T-cell (primary cell): ENCODE data around the gene NRXN2. TPM values are rescaled to one million over a fixed set of nuclear protein-coding genes. Genes with fewer than 3 reads are reported as not detected.

ENCODE experiments used
- ATAC-seq, 4 experiments: fragments of 200-7000 bp in 3 of 4; fragments of 150-1000 bp in 1 of 4; cut with Tn5 transposase; replicated peaks in 1 of 4; 1 replicate in 3 of 4; 2 replicates in 1 of 4; pipeline ENCODE4 v1.10.0; 2021; ENCODE audit warnings: moderate library complexity in 3 of 4, mild to moderate bottlenecking in 2 of 4, moderate number of reproducible peaks in 1 of 4
- CTCF ChIA-PET, 2 donors: fragments of 300-600 bp; sonication (Branson Sonifier 250); formaldehyde crosslinking; loops; one replicate each; lab custom pipeline; 2022; ENCODE audit warnings: antibody characterized with exemption in 2 of 2; lab: Charles Lee
- POLR2A ChIA-PET, 2 donors: fragments of 300-600 bp; sonication (Branson Sonifier 250); formaldehyde crosslinking; loops; one replicate each; lab custom pipeline; 2022; ENCODE audit warnings: antibody characterized with exemption in 2 of 2; lab: Charles Lee
- DNase-seq, 35 experiments: peaks; one replicate each; pipeline versions ENCODE4 v3.0.0 to v3.0.0-alpha.2; 2013 to 2023
- H3K27ac ChIP-seq: one replicate; pipeline ENCODE4 v1.5.1; 2013; ENCODE audit warnings: low read length
- H3K27me3 ChIP-seq, 2 experiments: replicated peaks in 1 of 2; 1 replicate in 1 of 2; 2 replicates in 1 of 2; pipeline versions ENCODE4 v1.6.1 to v1.7.0; 2013; ENCODE audit warnings: low read length in 1 of 2, mixed read lengths in 1 of 2; ENCODE audit not compliant: control insufficient read depth in 2 of 2, insufficient read depth in 2 of 2; ENCODE audit errors: extremely low read depth in 1 of 2
- H3K36me3 ChIP-seq, 2 donors: 1 replicate in 1 of 2; 2 replicates in 1 of 2; pipeline versions ENCODE4 v1.6.1 to v1.7.0; 2013; ENCODE audit warnings: low read length in 1 of 2; ENCODE audit not compliant: control insufficient read depth in 2 of 2, insufficient read depth in 1 of 2; ENCODE audit errors: extremely low read depth in 1 of 2
- H3K4me1 ChIP-seq, 2 experiments: 1 replicate in 1 of 2; 2 replicates in 1 of 2; pipeline versions ENCODE4 v1.6.1 to v1.7.0; 2013; ENCODE audit warnings: low read length in 2 of 2, mixed read lengths in 1 of 2; ENCODE audit not compliant: insufficient read depth in 2 of 2, control insufficient read depth in 1 of 2; ENCODE audit errors: extremely low read depth in 1 of 2
- H3K4me3 ChIP-seq, 2 donors: 1 replicate in 1 of 2; 2 replicates in 1 of 2; pipeline versions ENCODE4 v1.5.1 to v1.7.0; 2013; ENCODE audit warnings: mild to moderate bottlenecking in 2 of 2, low read length in 1 of 2, moderate library complexity in 1 of 2; ENCODE audit not compliant: control insufficient read depth in 1 of 2; ENCODE audit errors: extremely low read depth in 1 of 2
- H3K9me3 ChIP-seq: 2 replicates; pipeline ENCODE4 v1.7.0; 2013
- H3K27ac Mint-ChIP-seq, 2 donors: one replicate each; pipeline ENCODE4 v1.8.0; 2020 to 2021; ENCODE audit warnings: mild to moderate bottlenecking in 2 of 2, mixed read lengths in 2 of 2
- H3K27me3 Mint-ChIP-seq, 2 donors: one replicate each; pipeline ENCODE4 v1.8.0; 2021 to 2022; ENCODE audit warnings: mixed read lengths in 2 of 2
- H3K36me3 Mint-ChIP-seq: one replicate; pipeline ENCODE4 v1.8.0; 2021; ENCODE audit warnings: mixed read lengths
- H3K4me1 Mint-ChIP-seq, 3 donors: one replicate each; pipeline ENCODE4 v1.8.0; 2020 to 2022; ENCODE audit warnings: mixed read lengths in 3 of 3, mild to moderate bottlenecking in 1 of 3
- H3K4me3 Mint-ChIP-seq, 3 donors: one replicate each; pipeline ENCODE4 v1.8.0; 2020 to 2022; ENCODE audit warnings: mild to moderate bottlenecking in 3 of 3, mixed read lengths in 3 of 3, moderate library complexity in 3 of 3
- H3K9me3 Mint-ChIP-seq, 3 donors: one replicate each; pipeline ENCODE4 v1.8.0; 2020 to 2022; ENCODE audit warnings: mixed read lengths in 3 of 3
- WGBS: methylation state at CpG from one replicate; pipeline ENCODE4 v1.1.5; 2013; ENCODE audit warnings: missing lambda C conversion rate; ENCODE audit not compliant: insufficient coverage; 5-methylcytosine and 5-hydroxymethylcytosine counted together
- total RNA-seq, 35 experiments: library from RNA in 6 of 35; stranded (reverse) in 6 of 35; fragments of 120-200 nt in 1 of 35; gene quantifications; one replicate each; pipeline versions ENCODE4 v1.2.1 to v1.2.4 and lab custom pipeline; 2013 to 2026

NRXN2 gene
- total RNA-seq, 5 donors from 2014 or later (not counting 1 experiment from before 2014, with no cell fraction given) = 0.43 to 0.70 (median 0.47) TPM; not detected in 2

GRCh38 chr11:64632654-64633053 is 90.3 kb downstream of the NRXN2 start:
- Histone ChIP-seq H3K4me3 (no peak overlapping the region), H3K36me3 (no peaks in the 10 kb centered on the region), H3K9me3 (no peaks in the 10 kb centered on the region), H3K27ac (no peak overlapping the region), H3K27me3 (peaks cover 0 to 48% of the 10 kb centered on the region in 2 experiments), H3K4me1 (peaks cover 11 to 18% of the 10 kb centered on the region in 2 experiments)
- peaks cover 12 to 19% (median 16%) of the 10 kb centered on the region in 3 donors for H3K4me1 Mint-ChIP-seq
- DNase-seq = no peak
- ChIA-PET CTCF (no interaction called here), POLR2A (no interaction called here)
- H3K4me3 Mint-ChIP-seq = no peak overlapping the region
- no peak for ATAC-seq
- H3K9me3 Mint-ChIP-seq = no peaks in the 10 kb centered on the region
- H3K27me3 Mint-ChIP-seq = peaks cover 11 to 38% of the 10 kb centered on the region in 2 donors
- WGBS = no CpG with 5 or more reads among the region's 10 CpGs
- H3K27ac Mint-ChIP-seq = no peak overlapping the region
- no peaks in the 10 kb centered on the region for H3K36me3 Mint-ChIP-seq

- ChIA-PET POLR2A (no interaction called here), CTCF (no interaction called here)
- no peak overlapping the region for H3K27ac Mint-ChIP-seq
- DNase-seq = no peak
- 88% methylated on average over 4 of the region's 6 CpGs for WGBS
- no peak overlapping the region for H3K4me3 Mint-ChIP-seq
- H3K36me3 Mint-ChIP-seq = no peaks in the 10 kb centered on the region
- Histone ChIP-seq H3K27me3 (peaks cover 0 to 43% of the 10 kb centered on the region in 2 experiments), H3K9me3 (no peaks in the 10 kb centered on the region), H3K4me1 (peaks cover 11 to 18% of the 10 kb centered on the region in 2 experiments), H3K36me3 (no peaks in the 10 kb centered on the region), H3K27ac (no peak overlapping the region), H3K4me3 (no peak overlapping the region)
- peaks cover 11 to 36% of the 10 kb centered on the region in 2 donors for H3K27me3 Mint-ChIP-seq
- H3K9me3 Mint-ChIP-seq = no peaks in the 10 kb centered on the region
- H3K4me1 Mint-ChIP-seq = peaks cover 12 to 19% (median 16%) of the 10 kb centered on the region in 3 donors
- no peak for ATAC-seq
These were observed 90.8 kb downstream of the NRXN2 start for GRCh38 chr11:64632237-64632636.

- Mint-ChIP-seq H3K36me3 (no peaks in the 10 kb centered on the region), H3K4me3 (no peak overlapping the region), H3K27me3 (peaks cover 11 to 34% of the 10 kb centered on the region in 2 donors), H3K4me1 (peaks cover 12 to 19% (median 16%) of the 10 kb centered on the region in 3 donors), H3K27ac (no peak overlapping the region), H3K9me3 (no peaks in the 10 kb centered on the region)
- no peak overlapping the region for H3K4me3 ChIP-seq
- H3K27ac ChIP-seq = no peak overlapping the region
- ChIA-PET CTCF (no interaction called here), POLR2A (no interaction called here)
- 86% methylated on average over 4 of the region's 4 CpGs for WGBS
- no peaks in the 10 kb centered on the region for H3K9me3 ChIP-seq
- H3K4me1 ChIP-seq = peaks cover 11 to 18% of the 10 kb centered on the region in 2 experiments
- peaks cover 0 to 38% of the 10 kb centered on the region in 2 experiments for H3K27me3 ChIP-seq
- H3K36me3 ChIP-seq = no peaks in the 10 kb centered on the region
- DNase-seq = no peak
- ATAC-seq = no peak
These were observed 91.3 kb downstream of the NRXN2 start for GRCh38 chr11:64631675-64632074.

GRCh38 chr11:64629796-64630562 is 93.0 kb downstream of the NRXN2 start:
- ATAC-seq (no peak), DNase-seq (no peak)
- ChIA-PET CTCF (interaction anchor here in 1 of 2 donors (0.6 kb wide), 1 partner anchor 154 kb away, joined by 3 read pairs; no protein-coding TSS in a partner anchor), POLR2A (interaction anchor here in 1 of 2 donors (0.7 kb wide), 1 partner anchor 104 kb away, joined by 4 read pairs; no protein-coding TSS in a partner anchor)
- Mint-ChIP-seq H3K4me1 (peaks cover 12 to 19% (median 16%) of the 10 kb centered on the region in 3 donors), H3K36me3 (no peaks in the 10 kb centered on the region), H3K27me3 (peaks cover 5 to 23% of the 10 kb centered on the region in 2 donors), H3K27ac (no peak overlapping the region), H3K4me3 (no peak overlapping the region), H3K9me3 (no peaks in the 10 kb centered on the region)
- Histone ChIP-seq H3K27ac (no peak overlapping the region), H3K9me3 (no peaks in the 10 kb centered on the region), H3K36me3 (no peaks in the 10 kb centered on the region), H3K27me3 (peaks cover 0 to 26% of the 10 kb centered on the region in 2 experiments), H3K4me3 (no peak overlapping the region), H3K4me1 (peaks cover 11 to 18% of the 10 kb centered on the region in 2 experiments)
- WGBS = 91% methylated on average over 47 of the region's 56 CpGs

- Mint-ChIP-seq H3K4me3 (no peak overlapping the region), H3K27me3 (peaks cover 0 to 14% of the 10 kb centered on the region in 2 donors), H3K36me3 (no peaks in the 10 kb centered on the region), H3K4me1 (peaks cover 9 to 12% (median 9%) of the 10 kb centered on the region in 3 donors), H3K9me3 (no peaks in the 10 kb centered on the region), H3K27ac (no peak overlapping the region)
- CTCF ChIA-PET = no interaction called here
- no peak for DNase-seq
- POLR2A ChIA-PET = no interaction called here
- no peaks in the 10 kb centered on the region for H3K36me3 ChIP-seq
- no peaks in the 10 kb centered on the region for H3K9me3 ChIP-seq
- peaks cover 11% of the 10 kb centered on the region in 2 experiments for H3K4me1 ChIP-seq
- peaks cover 0 to 20% of the 10 kb centered on the region in 2 experiments for H3K27me3 ChIP-seq
- ATAC-seq = no peak
- H3K4me3 ChIP-seq = no peak overlapping the region
- H3K27ac ChIP-seq = no peak overlapping the region
- 92% methylated on average over 6 of the region's 6 CpGs for WGBS
These were observed 93.9 kb downstream of the NRXN2 start for GRCh38 chr11:64629103-64629502.

- ATAC-seq (no peak), DNase-seq (no peak)
- Mint-ChIP-seq H3K27ac (no peak overlapping the region), H3K9me3 (no peaks in the 10 kb centered on the region), H3K27me3 (peaks cover 0 to 11% of the 10 kb centered on the region in 2 donors), H3K4me1 (peaks cover 4 to 7% (median 4%) of the 10 kb centered on the region in 3 donors), H3K36me3 (no peaks in the 10 kb centered on the region), H3K4me3 (no peak overlapping the region)
- peaks cover 0 to 16% of the 10 kb centered on the region in 2 experiments for H3K27me3 ChIP-seq
- peaks cover 6 to 7% of the 10 kb centered on the region in 2 experiments for H3K4me1 ChIP-seq
- 51% methylated on average over 2 of the region's 2 CpGs for WGBS
- POLR2A ChIA-PET = no interaction called here
- no peaks in the 10 kb centered on the region for H3K36me3 ChIP-seq
- CTCF ChIA-PET = no interaction called here
- no peak overlapping the region for H3K4me3 ChIP-seq
- no peak overlapping the region for H3K27ac ChIP-seq
- H3K9me3 ChIP-seq = no peaks in the 10 kb centered on the region
These were observed 94.4 kb downstream of the NRXN2 start for GRCh38 chr11:64628596-64628995.
